H1 (cell line): Measurements from ENCODE around the gene SLC25A21. TPM values are rescaled to one million over a fixed set of nuclear protein-coding genes. Genes with fewer than 3 reads are reported as not detected.

Experiments used
- ASH2L ChIP-seq: fragments of 200-600, 300-600 bp; sonication (generic); IDR thresholded peaks from one replicate; pipeline ENCODE4 v1.7.1; 2017; ENCODE audit warnings: low read length
- ATF2 ChIP-seq: IDR thresholded peaks from 2 replicates; pipeline ENCODE4 v1.6.1; 2012; ENCODE audit warnings: low read length, inconsistent platforms
- E2F6 ChIP-seq: IDR thresholded peaks from 2 replicates; pipeline ENCODE4 v1.6.1; 2012; ENCODE audit warnings: inconsistent platforms
- MAFK ChIP-seq: IDR thresholded peaks from 2 replicates; pipeline ENCODE4 v1.6.1; 2012; ENCODE audit warnings: low read depth, mild to moderate bottlenecking, improper control_type of control experiment, low read length
- POU5F1 ChIP-seq: IDR thresholded peaks from 2 replicates; pipeline ENCODE4 v1.6.1; 2011; ENCODE audit warnings: low read depth, mild to moderate bottlenecking, low read length, moderate library complexity
- RBBP5 ChIP-seq: IDR thresholded peaks from 2 replicates; pipeline ENCODE4 v1.7.1; 2012; ENCODE audit warnings: low read depth, mild to moderate bottlenecking, inconsistent platforms, low read length, moderate library complexity, borderline replicate concordance
- SAP30 ChIP-seq: fragments of 300-600 bp; sonication (generic); IDR thresholded peaks from 2 replicates; pipeline ENCODE4 v1.7.1; 2012; ENCODE audit warnings: low read length, moderate library complexity, mild to moderate bottlenecking, inconsistent platforms; ENCODE audit not compliant: insufficient read depth, insufficient replicate concordance
- ZNF274 ChIP-seq: IDR thresholded peaks from 2 replicates; pipeline ENCODE4 v1.7.0; 2012; ENCODE audit warnings: low read length, borderline replicate concordance; ENCODE audit errors: extremely low read depth
- polyA plus RNA-seq, 7 experiments: library from polyadenylated mRNA; depleted of rRNA in 3 of 7; stranded (reverse) in 5 of 7; unstranded in 2 of 7; fragments of >200 nt in 5 of 7; fragments of 200-250 nt in 2 of 7; gene quantifications; 1 replicate in 5 of 7; 2 replicates in 1 of 7; 4 replicates in 1 of 7; pipeline versions ENCODE4 v1.2.1 to v1.2.3, GENCODE V29; 2011 to 2013; ENCODE audit warnings: missing spikeins in 2 of 7, mixed read lengths in 2 of 7
- total RNA-seq: library from RNA; stranded (reverse); fragmentation: NEBNext Ultra II Directional; extraction: Animal tissue kit (Norgen Biotek cat#: 25700); gene quantifications from 2 replicates; pipeline ENCODE4 v1.2.1, GENCODE V29; 2021

Gene SLC25A21
- total and polyA plus RNA-seq, 2 of the 8 experiments (the other 6 are each of a cell fraction or from before 2014, with no cell fraction given) = 6.9 to 15.7 TPM

GRCh38 chr14:37170237-37170636, 2.2 kb downstream of the SLC25A21 start (continued):
- TF ChIP-seq RBBP5 (no peak), POU5F1 (no peak), SAP30 (no peak), ATF2 (no peak), ASH2L (no peak), MAFK (no peak), E2F6 (no peak), ZNF274 (no peak)
